ENCODE measurements around the gene RTL3.

RTL3 gene

DNA sequence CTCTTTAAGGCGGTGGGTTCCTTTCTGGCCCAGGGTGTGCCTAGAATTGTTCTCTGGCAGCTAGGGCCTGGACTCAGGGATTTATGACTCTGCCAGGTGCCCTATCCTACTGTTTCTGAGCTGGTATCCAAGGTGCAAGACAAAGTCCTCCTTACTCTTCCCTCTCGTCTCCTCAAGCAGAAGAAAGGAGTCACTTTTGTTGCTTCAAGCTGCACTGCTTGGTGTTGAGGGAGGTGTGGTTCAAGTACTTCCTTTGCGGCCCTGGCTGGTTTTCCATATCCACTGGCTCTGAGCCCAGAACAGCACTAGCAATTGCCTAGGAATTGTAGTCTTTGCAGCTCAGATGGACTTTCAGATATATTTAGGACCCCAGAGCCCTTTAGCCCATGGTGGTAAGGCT, 39.3 kb downstream of the RTL3 start:
- Histone ChIP-seq H3K14ac (ENCODE audit: low read length) (no peak overlapping the region), H3K18ac (ENCODE audit: low read length) (no peak overlapping the region), H2AFZ (ENCODE audit: insufficient read depth, low read length, poor library complexity) (no peak overlapping the region), H3K27ac (ENCODE audit: low read depth, low read length) (no peak overlapping the region), H3K27me3 (ENCODE audit: insufficient read depth, low read length) (no peaks in the 10 kb centered on the region), H3K79me2 (ENCODE audit: control insufficient read depth, insufficient read depth, low read length, poor library complexity) (no peaks in the 10 kb centered on the region), H4K12ac (ENCODE audit: low read depth, low read length) (no peak overlapping the region), H3K4me2 (ENCODE audit: low read length) (no peak overlapping the region), H4K91ac (ENCODE audit: low read depth, low read length) (no peak overlapping the region), H3K9me3 (ENCODE audit: insufficient read depth, low read depth, low read length) (no peaks in the 10 kb centered on the region), H2BK120ac (ENCODE audit: insufficient read depth, low read length, poor library complexity) (no peak overlapping the region), H2AK5ac (ENCODE audit: low read length) (no peak overlapping the region), H3K79me1 (ENCODE audit: low read length) (no peaks in the 10 kb centered on the region), H2BK12ac (ENCODE audit: low read length) (no peak overlapping the region), H3K9ac (ENCODE audit: low read length) (no peak overlapping the region), H4K8ac (ENCODE audit: low read depth, low read length) (no peak overlapping the region), H3K4me1 (ENCODE audit: control insufficient read depth in 1 of 2, insufficient read depth in 2 of 2, low read length in 2 of 2) (no peaks in the 10 kb centered on the region), H3K4ac (ENCODE audit: low read depth, low read length) (no peak overlapping the region), H3K4me3 (ENCODE audit: low read depth, low read length) (no peak overlapping the region), H3K36me3 (ENCODE audit: control insufficient read depth in 1 of 2, insufficient read depth in 2 of 2, low read length in 2 of 2) (no peaks in the 10 kb centered on the region), H2BK5ac (ENCODE audit: low read depth, low read length, poor library complexity) (no peak overlapping the region), H3K23ac (ENCODE audit: low read length) (no peak overlapping the region)
- no peak for DNase-seq
- WGBS (ENCODE audit: extremely low coverage, insufficient coverage, insufficient read length), result no CpG with 5 or more reads among the region's 3 CpGs

DNA sequence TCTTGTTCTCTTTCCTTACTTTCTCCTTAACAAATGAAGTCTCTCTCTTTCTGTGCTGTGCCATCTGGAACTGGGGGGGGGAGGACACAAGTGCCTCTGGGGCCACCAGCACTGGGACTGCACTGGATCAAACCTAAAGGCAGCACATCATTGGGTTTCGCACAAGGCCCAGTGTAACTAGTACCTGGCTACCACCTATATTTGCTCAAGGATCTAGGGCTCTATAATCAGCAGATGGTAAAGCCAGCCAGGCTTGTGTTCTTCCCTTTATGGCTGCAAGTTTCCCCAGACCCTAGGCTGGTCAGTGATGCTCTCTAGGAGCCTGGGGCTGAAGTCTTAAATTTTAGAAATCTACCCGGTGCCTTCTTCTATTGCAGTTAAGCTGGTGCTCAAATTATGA, 40.1 kb downstream of the RTL3 start:
- H3K9me3 ChIP-seq (ENCODE audit: insufficient read depth, low read depth, low read length), result no peaks in the 10 kb centered on the region
- no peak overlapping the region for H4K91ac ChIP-seq (ENCODE audit: low read depth, low read length)
- H3K18ac ChIP-seq (ENCODE audit: low read length), result no peak overlapping the region
- no peak overlapping the region for H3K4me3 ChIP-seq (ENCODE audit: low read depth, low read length)
- H3K4me2 ChIP-seq (ENCODE audit: low read length), result no peak overlapping the region
- H3K4ac ChIP-seq (ENCODE audit: low read depth, low read length), result no peak overlapping the region
- no peak overlapping the region for H3K9ac ChIP-seq (ENCODE audit: low read length)
- H3K4me1 ChIP-seq (ENCODE audit: control insufficient read depth in 1 of 2, insufficient read depth in 2 of 2, low read length in 2 of 2), result no peaks in the 10 kb centered on the region
- no peak overlapping the region for H3K27ac ChIP-seq (ENCODE audit: low read depth, low read length)
- no peak overlapping the region for H2BK120ac ChIP-seq (ENCODE audit: insufficient read depth, low read length, poor library complexity)
- H3K79me2 ChIP-seq (ENCODE audit: control insufficient read depth, insufficient read depth, low read length, poor library complexity), result no peaks in the 10 kb centered on the region
- no peak overlapping the region for H2AFZ ChIP-seq (ENCODE audit: insufficient read depth, low read length, poor library complexity)
- no peaks in the 10 kb centered on the region for H3K27me3 ChIP-seq (ENCODE audit: insufficient read depth, low read length)
- no peak overlapping the region for H3K14ac ChIP-seq (ENCODE audit: low read length)
- H3K36me3 ChIP-seq (ENCODE audit: control insufficient read depth in 1 of 2, insufficient read depth in 2 of 2, low read length in 2 of 2), result no peaks in the 10 kb centered on the region
- H2AK5ac ChIP-seq (ENCODE audit: low read length), result no peak overlapping the region
- H2BK5ac ChIP-seq (ENCODE audit: low read depth, low read length, poor library complexity), result no peak overlapping the region
- H3K79me1 ChIP-seq (ENCODE audit: low read length), result no peaks in the 10 kb centered on the region
- no peak overlapping the region for H4K12ac ChIP-seq (ENCODE audit: low read depth, low read length)
- no peak overlapping the region for H4K8ac ChIP-seq (ENCODE audit: low read depth, low read length)
- no peak overlapping the region for H2BK12ac ChIP-seq (ENCODE audit: low read length)
- DNase-seq, result no peak
- H3K23ac ChIP-seq (ENCODE audit: low read length), result no peak overlapping the region
- WGBS (ENCODE audit: extremely low coverage, insufficient coverage, insufficient read length), result no CpG with 5 or more reads among the region's 2 CpGs

DNA sequence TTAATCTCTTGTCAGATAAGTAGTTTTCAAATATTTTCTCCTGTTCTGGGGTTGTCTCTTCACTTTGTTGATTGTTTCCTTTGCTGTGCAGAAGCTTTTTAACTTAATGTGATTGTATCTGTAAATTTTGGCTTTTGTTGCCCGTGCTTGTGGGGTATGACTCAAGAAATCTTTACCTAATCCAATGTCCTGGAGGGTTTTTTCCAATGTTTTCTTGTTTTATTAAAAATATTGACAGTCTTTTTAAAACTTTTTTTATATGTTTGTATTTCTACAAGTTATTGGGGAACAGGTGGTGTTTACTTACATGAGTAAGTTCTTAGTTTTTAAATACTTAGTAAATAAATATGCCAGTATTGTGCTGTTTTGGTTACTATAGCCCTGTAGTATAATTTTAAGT, 44.9 kb downstream of the RTL3 start:
- no peak overlapping the region for H2AK5ac ChIP-seq (ENCODE audit: low read length)
- no peak overlapping the region for H4K12ac ChIP-seq (ENCODE audit: low read depth, low read length)
- no peak overlapping the region for H3K9ac ChIP-seq (ENCODE audit: low read length)
- no peak overlapping the region for H4K8ac ChIP-seq (ENCODE audit: low read depth, low read length)
- no peak for DNase-seq
- H4K91ac ChIP-seq (ENCODE audit: low read depth, low read length), result no peak overlapping the region
- no peak overlapping the region for H2BK12ac ChIP-seq (ENCODE audit: low read length)
- H3K27me3 ChIP-seq (ENCODE audit: insufficient read depth, low read length), result no peaks in the 10 kb centered on the region
- H3K9me3 ChIP-seq (ENCODE audit: insufficient read depth, low read depth, low read length), result no peaks in the 10 kb centered on the region
- H3K27ac ChIP-seq (ENCODE audit: low read depth, low read length), result no peak overlapping the region
- H3K79me1 ChIP-seq (ENCODE audit: low read length), result no peaks in the 10 kb centered on the region
- no peak overlapping the region for H3K4ac ChIP-seq (ENCODE audit: low read depth, low read length)
- no CpG with 5 or more reads among the region's 1 CpG for WGBS (ENCODE audit: extremely low coverage, insufficient coverage, insufficient read length)
- H3K36me3 ChIP-seq (ENCODE audit: control insufficient read depth in 1 of 2, insufficient read depth in 2 of 2, low read length in 2 of 2), result no peaks in the 10 kb centered on the region
- no peak overlapping the region for H3K14ac ChIP-seq (ENCODE audit: low read length)
- H3K79me2 ChIP-seq (ENCODE audit: control insufficient read depth, insufficient read depth, low read length, poor library complexity), result no peaks in the 10 kb centered on the region
- H3K4me1 ChIP-seq (ENCODE audit: control insufficient read depth in 1 of 2, insufficient read depth in 2 of 2, low read length in 2 of 2), result no peaks in the 10 kb centered on the region
- H3K23ac ChIP-seq (ENCODE audit: low read length), result no peak overlapping the region
- no peak overlapping the region for H3K18ac ChIP-seq (ENCODE audit: low read length)
- H2AFZ ChIP-seq (ENCODE audit: insufficient read depth, low read length, poor library complexity), result no peak overlapping the region
- H2BK120ac ChIP-seq (ENCODE audit: insufficient read depth, low read length, poor library complexity), result no peak overlapping the region
- H2BK5ac ChIP-seq (ENCODE audit: low read depth, low read length, poor library complexity), result no peak overlapping the region
- H3K4me2 ChIP-seq (ENCODE audit: low read length), result no peak overlapping the region
- no peak overlapping the region for H3K4me3 ChIP-seq (ENCODE audit: low read depth, low read length)

Measured in trophoblast cell (in vitro differentiated cells and primary cell).